ENCODE measurements around the gene EVA1A. TPM values are rescaled to one million over a fixed set of nuclear protein-coding genes. Genes with fewer than 3 reads are reported as not detected.

The EVA1A gene
- polyA plus RNA-seq, 3 donors, result not detected

DNA sequence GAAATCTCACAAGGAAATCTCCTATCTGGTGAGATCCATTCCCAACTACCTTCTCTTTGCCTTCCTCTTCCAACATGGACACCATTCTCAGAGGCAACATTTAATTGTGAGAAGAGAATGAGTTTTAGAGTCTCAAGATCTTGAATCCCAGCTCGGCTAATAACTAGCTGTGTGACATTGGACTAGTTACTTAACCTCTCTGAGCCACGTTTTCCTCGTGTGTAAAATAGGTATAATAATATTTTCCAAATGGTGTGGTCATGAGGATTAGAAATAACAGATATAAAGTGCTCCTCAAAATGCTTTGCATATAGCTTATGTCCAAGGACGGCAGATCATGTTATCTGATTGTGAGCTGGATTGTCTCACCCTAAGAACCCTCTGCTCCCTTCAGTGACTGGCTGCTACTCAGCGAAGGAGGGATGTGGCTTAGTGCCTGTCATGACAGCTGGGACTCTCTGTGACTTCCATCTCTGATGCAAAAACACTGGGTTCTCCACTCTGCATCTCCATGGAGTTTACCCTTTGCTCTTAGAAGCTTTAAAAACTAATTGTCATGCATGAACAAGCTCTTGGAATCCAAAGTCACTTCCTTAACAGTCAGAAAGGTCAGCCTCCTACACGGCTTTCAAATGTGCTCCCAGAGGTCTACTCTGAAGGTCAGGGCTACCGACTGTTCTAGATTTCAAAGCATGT lies 47.4 kb upstream of the EVA1A start:
- peaks cover 25% of the 10 kb centered on the region in 2 donors for H3K27me3 ChIP-seq (ENCODE audit: control insufficient read depth in 2 of 2, insufficient read depth in 2 of 2, low read length in 2 of 2)
- no peaks in the 10 kb centered on the region for H3K79me2 ChIP-seq (ENCODE audit: insufficient read depth, low read length)
- no peaks in the 10 kb centered on the region for H3K36me3 ChIP-seq (replicated peaks in 1 of 2; ENCODE audit: control insufficient read depth in 1 of 2, insufficient read depth in 2 of 2, low read length in 2 of 2)
- H4K20me1 ChIP-seq (ENCODE audit: insufficient read depth, low read length), result no peaks in the 10 kb centered on the region
- H3K9ac ChIP-seq (ENCODE audit: insufficient read depth, low read length, poor library complexity, severe bottlenecking), result no peak overlapping the region
- DNase-seq, result no peak
- H3K4me1 ChIP-seq (ENCODE audit: control insufficient read depth in 1 of 2, insufficient read depth in 2 of 2, low read length in 2 of 2), result no peaks in the 10 kb centered on the region
- Mint-ChIP-seq H3K36me3 (no peaks in the 10 kb centered on the region), H3K4me1 (peaks cover 3% of the 10 kb centered on the region), H3K9me3 (peaks cover 0 to 2% (median 0%) of the 10 kb centered on the region in 7 donors), H3K27me3 (ENCODE audit: low read depth in 3 of 3) (peaks cover 34 to 48% (median 36%) of the 10 kb centered on the region in 3 donors), H3K27ac (no peak overlapping the region), H3K4me3 (no peak overlapping the region)
- TF ChIP-seq, protein P1, sequence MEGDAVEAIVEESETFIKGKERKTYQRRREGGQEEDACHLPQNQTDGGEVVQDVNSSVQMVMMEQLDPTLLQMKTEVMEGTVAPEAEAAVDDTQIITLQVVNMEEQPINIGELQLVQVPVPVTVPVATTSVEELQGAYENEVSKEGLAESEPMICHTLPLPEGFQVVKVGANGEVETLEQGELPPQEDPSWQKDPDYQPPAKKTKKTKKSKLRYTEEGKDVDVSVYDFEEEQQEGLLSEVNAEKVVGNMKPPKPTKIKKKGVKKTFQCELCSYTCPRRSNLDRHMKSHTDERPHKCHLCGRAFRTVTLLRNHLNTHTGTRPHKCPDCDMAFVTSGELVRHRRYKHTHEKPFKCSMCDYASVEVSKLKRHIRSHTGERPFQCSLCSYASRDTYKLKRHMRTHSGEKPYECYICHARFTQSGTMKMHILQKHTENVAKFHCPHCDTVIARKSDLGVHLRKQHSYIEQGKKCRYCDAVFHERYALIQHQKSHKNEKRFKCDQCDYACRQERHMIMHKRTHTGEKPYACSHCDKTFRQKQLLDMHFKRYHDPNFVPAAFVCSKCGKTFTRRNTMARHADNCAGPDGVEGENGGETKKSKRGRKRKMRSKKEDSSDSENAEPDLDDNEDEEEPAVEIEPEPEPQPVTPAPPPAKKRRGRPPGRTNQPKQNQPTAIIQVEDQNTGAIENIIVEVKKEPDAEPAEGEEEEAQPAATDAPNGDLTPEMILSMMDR (IDR thresholded peaks at IDR 0.05), result no peak
- H3K4me3 ChIP-seq (replicated peaks in 1 of 3; ENCODE audit: low read depth in 2 of 3, low read length in 3 of 3), result no peak overlapping the region
- H3K27ac ChIP-seq (ENCODE audit: low read depth in 1 of 2, low read length in 2 of 2), result no peak overlapping the region
- H2AFZ ChIP-seq (ENCODE audit: insufficient read depth, low read depth, low read length, poor library complexity, severe bottlenecking), result no peak overlapping the region
- no peaks in the 10 kb centered on the region for H3K9me3 ChIP-seq (replicated peaks in 1 of 2; ENCODE audit: control insufficient read depth in 1 of 2, insufficient read depth in 1 of 2, low read length in 2 of 2)
- H3K4me2 ChIP-seq (replicated peaks; ENCODE audit: extremely low read depth, low read length, poor library complexity, severe bottlenecking), result no peak overlapping the region
- 49% methylated on average over 3 of the region's 7 CpGs for WGBS (ENCODE audit: insufficient coverage)
- intact Hi-C loops (cut with micrococcal nuclease), result loop anchor here (5.0 to 10.0 kb wide), 2 partner anchors 691 to 693 kb away; no protein-coding TSS in a partner anchor

DNA sequence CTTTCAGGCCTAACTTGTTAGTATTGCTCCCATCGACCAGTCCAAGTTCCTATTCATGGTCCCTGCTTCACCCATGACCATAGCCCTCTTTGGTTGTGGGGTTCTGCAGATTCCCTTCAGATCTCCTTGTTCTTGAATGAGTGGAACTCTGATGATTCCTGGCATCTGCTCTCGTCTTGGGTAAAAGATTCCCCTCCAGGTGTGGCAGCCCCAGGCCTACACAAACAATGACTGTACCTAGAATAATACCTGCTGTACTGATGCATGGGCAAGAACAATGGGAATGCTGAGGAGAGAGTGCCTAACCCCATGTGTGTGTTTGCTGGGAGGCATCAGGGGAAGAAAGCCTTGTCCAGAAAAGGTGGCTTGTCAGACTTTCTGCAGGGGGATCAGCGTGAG lies 46.7 kb upstream of the EVA1A start:
- H3K4me1 Mint-ChIP-seq, result peaks cover 3% of the 10 kb centered on the region
- no peak overlapping the region for H3K27ac ChIP-seq (ENCODE audit: low read depth in 1 of 2, low read length in 2 of 2)
- peaks cover 25% of the 10 kb centered on the region in 2 donors for H3K27me3 ChIP-seq (ENCODE audit: control insufficient read depth in 2 of 2, insufficient read depth in 2 of 2, low read length in 2 of 2)
- TF ChIP-seq, protein P1 (IDR thresholded peaks at IDR 0.05), result no peak
- H3K4me3 Mint-ChIP-seq, result peak overlapping the region in 1 of 2 donors; percentile 21
- no peak overlapping the region for H2AFZ ChIP-seq (ENCODE audit: insufficient read depth, low read depth, low read length, poor library complexity, severe bottlenecking)
- peaks cover 0 to 2% (median 0%) of the 10 kb centered on the region in 7 donors for H3K9me3 Mint-ChIP-seq
- H3K79me2 ChIP-seq (ENCODE audit: insufficient read depth, low read length), result no peaks in the 10 kb centered on the region
- no peak overlapping the region for H3K4me2 ChIP-seq (replicated peaks; ENCODE audit: extremely low read depth, low read length, poor library complexity, severe bottlenecking)
- H4K20me1 ChIP-seq (ENCODE audit: insufficient read depth, low read length), result no peaks in the 10 kb centered on the region
- H3K9ac ChIP-seq (ENCODE audit: insufficient read depth, low read length, poor library complexity, severe bottlenecking), result no peak overlapping the region
- no peaks in the 10 kb centered on the region for H3K9me3 ChIP-seq (replicated peaks in 1 of 2; ENCODE audit: control insufficient read depth in 1 of 2, insufficient read depth in 1 of 2, low read length in 2 of 2)
- H3K27ac Mint-ChIP-seq, result no peak overlapping the region
- WGBS (ENCODE audit: insufficient coverage), result 92% methylated on average over 2 of the region's 3 CpGs
- no peak for DNase-seq
- H3K27me3 Mint-ChIP-seq (ENCODE audit: low read depth in 3 of 3), result peaks cover 34 to 46% (median 35%) of the 10 kb centered on the region in 3 donors
- intact Hi-C loops (cut with micrococcal nuclease), result loop anchor here (5.0 to 10.0 kb wide), 2 partner anchors 690 to 693 kb away; no protein-coding TSS in a partner anchor
- H3K4me3 ChIP-seq (replicated peaks in 1 of 3; ENCODE audit: low read depth in 2 of 3, low read length in 3 of 3), result no peak overlapping the region
- no peaks in the 10 kb centered on the region for H3K36me3 ChIP-seq (replicated peaks in 1 of 2; ENCODE audit: control insufficient read depth in 1 of 2, insufficient read depth in 2 of 2, low read length in 2 of 2)
- no peaks in the 10 kb centered on the region for H3K36me3 Mint-ChIP-seq
- H3K4me1 ChIP-seq (ENCODE audit: control insufficient read depth in 1 of 2, insufficient read depth in 2 of 2, low read length in 2 of 2), result no peaks in the 10 kb centered on the region

All from CD14-positive monocyte (primary cell).